DMS79 treated with DMSO at 0.1 percent for 48 hours (cell line): ENCODE data around the gene TTR.

Experiments used
- DNase-seq: peaks from one replicate; lab custom pipeline; 2025; lab: John Stamatoyannopoulos, UW

TTR gene

DNA sequence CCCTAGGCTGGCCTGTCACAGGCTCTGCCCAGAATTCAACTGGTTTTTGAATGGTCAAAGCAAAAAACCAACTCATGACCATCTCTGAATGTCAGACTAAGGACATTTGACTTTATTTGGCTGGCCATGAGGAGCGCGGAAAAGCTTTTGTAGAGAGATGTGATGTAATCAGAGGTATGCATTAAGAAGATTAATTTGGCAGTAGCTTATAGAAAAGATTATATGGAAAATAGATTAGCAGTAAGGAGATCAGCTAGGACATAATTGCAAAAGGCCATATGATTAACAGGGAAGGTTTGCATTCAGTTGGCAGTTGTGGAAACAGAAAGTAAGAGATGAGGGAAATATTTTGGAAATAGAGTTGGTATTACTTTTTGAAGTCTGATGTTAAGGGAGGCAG is 12.3 kb upstream of the TTR start:
- no peak for DNase-seq

DNA sequence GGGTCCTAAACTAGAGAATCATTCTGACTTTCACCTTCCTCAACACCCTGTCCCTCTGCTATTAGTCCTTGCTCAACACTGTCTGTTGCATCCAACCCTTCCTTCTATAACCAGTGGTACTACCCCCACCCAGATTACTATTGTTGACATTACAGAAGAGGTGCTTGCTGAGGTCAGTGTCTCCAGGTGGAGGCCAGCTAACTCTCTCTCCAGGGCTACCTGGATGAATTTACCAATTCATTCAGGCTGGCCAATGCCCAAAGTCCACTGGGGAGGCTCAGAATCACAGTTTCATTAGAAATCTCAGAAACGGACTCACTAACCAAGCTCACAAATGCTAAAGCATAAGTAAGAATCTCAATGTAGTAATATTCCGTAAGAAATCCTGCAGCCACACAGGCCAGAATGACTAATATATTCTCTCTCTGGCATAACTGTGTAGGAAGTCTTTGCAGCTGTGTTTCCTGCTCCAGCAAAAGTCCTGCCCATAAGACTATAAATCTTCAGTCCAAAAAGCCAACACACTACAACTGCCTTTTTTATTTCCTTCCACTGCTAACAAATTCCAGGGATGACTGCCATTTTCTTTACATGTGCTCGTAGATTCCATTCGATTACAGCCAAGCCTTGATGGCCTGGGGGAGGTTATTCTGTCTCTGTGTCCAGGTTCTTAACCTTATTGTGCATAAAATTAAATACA is 10.0 kb upstream of the TTR start:
- no peak for DNase-seq

DNA sequence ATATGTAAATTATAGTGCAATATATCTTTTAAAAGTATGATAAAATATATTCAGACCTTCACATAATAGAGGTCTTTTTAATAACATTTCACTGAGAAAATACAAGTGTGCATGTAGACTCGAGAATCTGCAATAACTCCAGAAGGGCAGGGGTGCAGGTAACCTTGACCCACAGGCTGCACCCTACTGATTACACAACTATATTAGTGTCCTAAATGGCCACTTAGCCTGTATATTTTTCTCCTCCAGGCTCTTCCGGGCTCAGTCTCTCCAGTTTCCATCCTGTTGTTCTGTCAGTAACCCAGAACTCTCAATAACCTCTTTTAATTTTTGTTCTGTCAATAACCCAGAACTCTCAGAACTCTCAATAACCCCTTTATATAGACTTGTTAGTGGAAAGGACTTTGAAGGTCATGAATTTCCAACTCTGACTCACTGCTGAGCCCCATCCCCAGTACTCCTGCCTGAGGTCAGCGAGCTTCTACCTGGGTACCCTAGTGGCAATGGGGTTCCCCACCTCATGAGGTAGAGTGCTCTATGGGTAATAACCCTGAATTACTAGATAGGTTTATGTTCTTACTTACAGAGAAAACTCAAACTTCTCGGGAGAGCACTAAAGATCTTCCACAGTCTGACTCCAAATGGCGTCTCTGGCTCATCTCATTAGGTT is 8.4 kb upstream of the TTR start:
- DNase-seq = no peak

DNA sequence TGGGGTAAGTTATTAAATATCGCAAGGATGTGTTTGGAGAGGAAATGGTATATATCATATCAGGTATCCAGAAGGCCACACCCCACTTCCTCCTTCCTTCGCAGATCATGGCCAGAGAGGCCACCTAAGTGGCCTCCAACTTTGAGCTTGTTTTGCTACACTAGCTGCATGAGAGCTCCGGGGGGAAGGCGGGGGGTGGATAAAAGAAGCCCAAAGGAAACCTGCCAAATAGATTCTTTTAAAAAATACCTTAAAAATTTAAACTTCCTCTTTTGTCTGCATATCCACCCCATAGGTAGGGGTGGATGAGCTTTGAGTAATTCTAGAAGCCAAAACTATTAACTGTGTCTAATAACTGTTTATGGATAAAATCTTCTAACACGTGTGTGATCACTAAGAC is 5.7 kb upstream of the TTR start:
- DNase-seq = no peak

GRCh38 chr18:31586616-31587015 is 5.1 kb upstream of the TTR start:
- no peak for DNase-seq

DNA sequence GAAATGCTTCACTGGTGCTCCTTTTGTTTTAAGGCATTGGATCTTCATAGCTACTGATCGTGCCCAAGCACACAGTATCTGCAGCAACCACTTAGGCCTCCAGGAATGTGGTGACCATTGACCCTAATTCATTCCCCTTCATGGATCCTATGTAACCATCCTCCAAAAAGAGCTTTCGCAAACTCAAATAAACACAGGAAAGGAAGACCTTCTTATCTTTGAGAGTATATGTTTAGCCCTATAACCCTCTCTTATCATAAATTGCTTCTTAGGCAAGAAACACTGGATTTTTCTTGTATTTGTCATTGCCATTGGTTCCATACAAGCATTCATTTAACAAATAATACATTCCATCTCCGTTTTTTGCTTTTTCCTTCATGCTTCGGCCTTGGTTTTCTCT is 4.1 kb upstream of the TTR start:
- no peak for DNase-seq

- DNase-seq = no peak
Measured at GRCh38 chr18:31590570-31590969, 1.1 kb upstream of the TTR start.

DNA sequence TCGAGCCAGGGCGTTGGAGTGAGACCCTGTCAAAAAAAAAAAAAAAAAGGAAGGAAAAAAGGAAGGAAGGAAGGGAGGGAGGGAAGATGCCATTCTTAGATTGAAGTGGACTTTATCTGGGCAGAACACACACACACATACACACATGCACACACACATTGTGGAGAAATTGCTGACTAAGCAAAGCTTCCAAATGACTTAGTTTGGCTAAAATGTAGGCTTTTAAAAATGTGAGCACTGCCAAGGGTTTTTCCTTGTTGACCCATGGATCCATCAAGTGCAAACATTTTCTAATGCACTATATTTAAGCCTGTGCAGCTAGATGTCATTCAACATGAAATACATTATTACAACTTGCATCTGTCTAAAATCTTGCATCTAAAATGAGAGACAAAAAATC is 564 bp upstream of the TTR start:
- no peak for DNase-seq

DNA sequence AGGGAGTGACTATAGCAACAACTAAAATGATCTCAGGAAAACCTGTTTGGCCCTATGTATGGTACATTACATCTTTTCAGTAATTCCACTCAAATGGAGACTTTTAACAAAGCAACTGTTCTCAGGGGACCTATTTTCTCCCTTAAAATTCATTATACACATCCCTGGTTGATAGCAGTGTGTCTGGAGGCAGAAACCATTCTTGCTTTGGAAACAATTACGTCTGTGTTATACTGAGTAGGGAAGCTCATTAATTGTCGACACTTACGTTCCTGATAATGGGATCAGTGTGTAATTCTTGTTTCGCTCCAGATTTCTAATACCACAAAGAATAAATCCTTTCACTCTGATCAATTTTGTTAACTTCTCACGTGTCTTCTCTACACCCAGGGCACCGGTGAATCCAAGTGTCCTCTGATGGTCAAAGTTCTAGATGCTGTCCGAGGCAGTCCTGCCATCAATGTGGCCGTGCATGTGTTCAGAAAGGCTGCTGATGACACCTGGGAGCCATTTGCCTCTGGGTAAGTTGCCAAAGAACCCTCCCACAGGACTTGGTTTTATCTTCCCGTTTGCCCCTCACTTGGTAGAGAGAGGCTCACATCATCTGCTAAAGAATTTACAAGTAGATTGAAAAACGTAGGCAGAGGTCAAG is 955 bp downstream of the TTR start:
- no peak for DNase-seq

- DNase-seq = no peak
Measured at GRCh38 chr18:31595121-31595771, 3.6 kb downstream of the TTR start.

- no peak for DNase-seq
Measured at GRCh38 chr18:31596081-31596872, 4.6 kb downstream of the TTR start.

GRCh38 chr18:31598021-31598805 is 6.5 kb downstream of the TTR start:
- DNase-seq = no peak

DNA sequence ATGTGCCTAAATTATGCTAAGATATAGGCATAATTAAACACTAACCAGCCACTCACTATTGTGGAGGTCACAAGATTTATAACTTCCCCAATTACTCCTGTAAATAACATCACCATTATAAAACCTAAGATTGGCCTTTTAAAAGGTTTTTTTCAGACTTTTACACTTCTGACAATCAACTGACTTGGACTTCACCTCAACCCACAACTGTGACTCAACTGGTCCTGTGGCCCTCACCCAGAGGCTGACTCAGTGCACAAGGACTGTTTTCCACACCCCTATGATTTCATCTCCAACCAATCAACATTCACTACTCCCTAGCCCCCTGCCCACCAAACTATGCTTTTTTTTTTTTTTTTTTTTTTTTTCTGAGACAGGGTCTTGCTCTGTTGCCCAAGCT is 11.6 kb downstream of the TTR start:
- DNase-seq = no peak

- no peak for DNase-seq
Measured at GRCh38 chr18:31606265-31606664, 14.6 kb downstream of the TTR start.

- no peak for DNase-seq
Measured at GRCh38 chr18:31607384-31607783, 15.7 kb downstream of the TTR start.

DNA sequence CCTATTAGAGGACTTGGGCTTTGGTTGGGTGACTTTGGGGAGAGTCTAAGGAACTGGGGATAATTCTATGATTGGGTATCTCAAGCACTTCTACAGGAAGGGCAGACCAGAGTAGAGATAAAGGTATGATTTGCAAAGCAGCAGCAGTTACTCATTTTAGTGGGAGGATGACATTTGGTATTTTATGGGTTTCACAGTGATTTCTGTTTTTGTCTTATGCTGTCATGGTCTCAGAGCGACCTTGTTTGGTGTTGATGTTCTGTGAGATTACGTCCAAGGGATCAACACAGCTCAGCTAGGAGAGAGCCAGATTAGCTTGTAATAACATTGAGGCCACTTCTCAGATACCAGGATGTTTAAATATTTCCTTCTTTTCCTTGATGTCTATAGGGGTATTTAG is 18.2 kb downstream of the TTR start:
- DNase-seq = no peak

GRCh38 chr18:31610286-31611205 is 18.9 kb downstream of the TTR start:
- no peak for DNase-seq

- no peak for DNase-seq
Measured at GRCh38 chr18:31611511-31611910, 19.8 kb downstream of the TTR start.

DNA sequence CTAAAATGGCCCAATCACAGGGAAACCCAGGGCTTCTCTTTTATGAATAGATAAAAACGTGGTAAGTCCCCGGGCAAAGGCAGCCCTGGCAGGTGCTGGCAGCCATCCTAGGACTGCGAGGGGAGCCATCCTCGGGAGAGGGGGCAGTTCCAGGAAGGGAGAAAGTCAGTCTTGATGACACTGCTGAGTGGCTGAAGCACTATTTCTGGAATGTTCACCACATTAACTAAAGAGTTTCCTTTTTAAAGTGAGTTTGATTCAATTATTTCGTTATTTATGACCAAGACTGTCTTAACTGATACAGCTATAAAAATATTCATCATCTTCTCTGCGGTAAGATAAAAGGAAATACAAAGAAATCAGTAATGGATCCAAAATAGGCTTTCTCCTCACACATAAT is 20.4 kb downstream of the TTR start:
- no peak for DNase-seq

DNA sequence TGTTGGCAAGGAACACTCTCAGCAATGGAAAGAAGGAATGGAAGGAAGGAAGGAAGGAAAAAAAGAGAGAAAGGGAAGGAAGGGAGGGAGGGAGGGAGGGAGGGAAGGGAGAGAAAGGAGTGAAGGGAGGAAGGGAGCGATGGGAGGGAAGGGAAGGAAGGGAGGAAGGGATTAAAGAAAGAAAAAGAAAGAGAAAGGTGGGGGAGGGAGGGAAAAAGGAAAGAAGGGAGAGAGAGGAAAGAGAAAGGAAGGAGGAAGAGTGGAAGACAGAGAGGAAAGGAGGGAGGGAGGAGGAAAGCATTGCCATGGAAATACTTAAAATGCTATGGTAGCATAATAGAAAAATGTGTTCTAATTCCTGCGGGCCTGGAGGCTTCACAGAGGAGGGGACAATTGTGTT is 22.4 kb downstream of the TTR start:
- no peak for DNase-seq
